Activated CD4-positive, alpha-beta T cell treated with anti-CD3 and anti-CD28 coated beads, Interleukin-2, amount 10 ng/mL, durations not matched to agents 24 days and 14 days (primary cell): ENCODE results near the gene DENND5B. TPM values are rescaled to one million over a fixed set of nuclear protein-coding genes. Genes with fewer than 3 reads are reported as not detected.
"Not testable (repeated sequence)": the region's sequence is repeated elsewhere in the genome, so short reads cannot be mapped to it uniquely, and the experiment has no call there.

Experiments used
- DNase-seq: peaks from one replicate; pipeline ENCODE4 v3.0.0; 2022
- H3K27ac Mint-ChIP-seq: one replicate; pipeline ENCODE4 v1.8.0; 2022; ENCODE audit warnings: mild to moderate bottlenecking, mixed read lengths
- H3K27me3 Mint-ChIP-seq: one replicate; pipeline ENCODE4 v1.8.0; 2022; ENCODE audit warnings: mixed read lengths
- H3K36me3 Mint-ChIP-seq: one replicate; pipeline ENCODE4 v1.8.0; 2022; ENCODE audit warnings: low read depth, mild to moderate bottlenecking, mixed read lengths
- H3K4me1 Mint-ChIP-seq: one replicate; pipeline ENCODE4 v1.8.0; 2021; ENCODE audit warnings: mixed read lengths
- H3K4me3 Mint-ChIP-seq: one replicate; pipeline ENCODE4 v1.8.0; 2022; ENCODE audit warnings: mild to moderate bottlenecking, moderate library complexity, mixed read lengths
- H3K9me3 Mint-ChIP-seq: one replicate; pipeline ENCODE4 v1.8.0; 2021; ENCODE audit warnings: mixed read lengths
- intact Hi-C: fragments of 100-400 bp; cut with micrococcal nuclease; formaldehyde crosslinking; loops from one replicate; pipeline ENCODE4 v1.15.1; 2023
- total RNA-seq: library from RNA; stranded (reverse); gene quantifications from 2 replicates; pipeline ENCODE4 v1.2.3, GENCODE V29; 2022

DENND5B gene
- total RNA-seq, 1 donor from 2014 or later: not detected

- no peaks in the 10 kb centered on the region for H3K27me3 Mint-ChIP-seq
- H3K4me3 Mint-ChIP-seq: no peak overlapping the region
- DNase-seq: no peak
- no peaks in the 10 kb centered on the region for H3K36me3 Mint-ChIP-seq
- no peak overlapping the region for H3K27ac Mint-ChIP-seq
- H3K4me1 Mint-ChIP-seq: no peaks in the 10 kb centered on the region
- intact Hi-C loops: loop anchor here (10.0 kb wide), 1 partner anchor 906 kb away; no protein-coding TSS in a partner anchor
- H3K9me3 Mint-ChIP-seq: no peaks in the 10 kb centered on the region
These were observed 182.2 kb downstream of the DENND5B start for GRCh38 chr12:31408763-31409162.

GRCh38 chr12:31407562-31407961 is 183.4 kb downstream of the DENND5B start:
- no peak overlapping the region for H3K4me3 Mint-ChIP-seq
- H3K27ac Mint-ChIP-seq: no peak overlapping the region
- intact Hi-C loops: loop anchor here (10.0 kb wide), 1 partner anchor 907 kb away; no protein-coding TSS in a partner anchor
- H3K27me3 Mint-ChIP-seq: no peaks in the 10 kb centered on the region
- peaks cover 3% of the 10 kb centered on the region for H3K4me1 Mint-ChIP-seq
- H3K36me3 Mint-ChIP-seq: no peaks in the 10 kb centered on the region
- no peak for DNase-seq
- no peaks in the 10 kb centered on the region for H3K9me3 Mint-ChIP-seq

GRCh38 chr12:31406345-31406744 is 184.6 kb downstream of the DENND5B start:
- Mint-ChIP-seq H3K27me3 (peaks cover 7% of the 10 kb centered on the region), H3K4me1 (peaks cover 3% of the 10 kb centered on the region), H3K4me3 (no peak overlapping the region), H3K36me3 (no peaks in the 10 kb centered on the region), H3K9me3 (no peaks in the 10 kb centered on the region), H3K27ac (no peak overlapping the region)
- no peak for DNase-seq
- intact Hi-C loops: loop anchor here (10.0 kb wide), 1 partner anchor 908 kb away; no protein-coding TSS in a partner anchor

GRCh38 chr12:31405021-31405420 is 185.9 kb downstream of the DENND5B start:
- Mint-ChIP-seq H3K27ac (no peak overlapping the region), H3K36me3 (no peaks in the 10 kb centered on the region), H3K9me3 (no peaks in the 10 kb centered on the region), H3K27me3 (peaks cover 9% of the 10 kb centered on the region), H3K4me3 (no peak overlapping the region), H3K4me1 (peaks cover 3% of the 10 kb centered on the region)
- intact Hi-C loops: loop anchor here (10.0 kb wide), 1 partner anchor 910 kb away; no protein-coding TSS in a partner anchor
- no peak for DNase-seq

GRCh38 chr12:31403099-31403607 is 187.8 kb downstream of the DENND5B start:
- intact Hi-C loops: loop anchor here (1.0 to 10.0 kb wide), 2 partner anchors 233 to 912 kb away; no protein-coding TSS in a partner anchor
- H3K4me1 Mint-ChIP-seq, H3K27me3 Mint-ChIP-seq, H3K9me3 Mint-ChIP-seq, H3K27ac Mint-ChIP-seq, H3K36me3 Mint-ChIP-seq, H3K4me3 Mint-ChIP-seq: not testable (repeated sequence)
- DNase-seq: peak; percentile 84

- Mint-ChIP-seq H3K4me1 (no peaks in the 10 kb centered on the region), H3K36me3 (no peaks in the 10 kb centered on the region), H3K9me3 (no peaks in the 10 kb centered on the region), H3K27me3 (peaks cover 7% of the 10 kb centered on the region), H3K4me3 (no peak overlapping the region), H3K27ac (no peak overlapping the region)
- intact Hi-C loops: no loop called here
- DNase-seq: no peak
These were observed 197.9 kb downstream of the DENND5B start for GRCh38 chr12:31393004-31393550.

- no peak overlapping the region for H3K27ac Mint-ChIP-seq
- DNase-seq: no peak
- H3K36me3 Mint-ChIP-seq: no peaks in the 10 kb centered on the region
These were observed 199.9 kb downstream of the DENND5B start for GRCh38 chr12:31390991-31391390.

GRCh38 chr12:31388713-31389112 is 202.2 kb downstream of the DENND5B start:
- no peak overlapping the region for H3K27ac Mint-ChIP-seq

More at GRCh38 chr12:31390991-31391390, 199.9 kb downstream of the DENND5B start:
- H3K9me3 Mint-ChIP-seq: no peaks in the 10 kb centered on the region
- intact Hi-C loops: no loop called here
- H3K4me3 Mint-ChIP-seq: no peak overlapping the region
- no peaks in the 10 kb centered on the region for H3K4me1 Mint-ChIP-seq
- peaks cover 17% of the 10 kb centered on the region for H3K27me3 Mint-ChIP-seq

GRCh38 chr12:31387466-31387865 is 203.5 kb downstream of the DENND5B start:
- no peak overlapping the region for H3K4me3 Mint-ChIP-seq
- peaks cover 16% of the 10 kb centered on the region for H3K27me3 Mint-ChIP-seq
- H3K27ac Mint-ChIP-seq: no peak overlapping the region
- intact Hi-C loops: no loop called here
- no peaks in the 10 kb centered on the region for H3K4me1 Mint-ChIP-seq
- DNase-seq: no peak
- H3K36me3 Mint-ChIP-seq: no peaks in the 10 kb centered on the region
- no peaks in the 10 kb centered on the region for H3K9me3 Mint-ChIP-seq

More at GRCh38 chr12:31388713-31389112, 202.2 kb downstream of the DENND5B start:
- intact Hi-C loops: no loop called here
- Mint-ChIP-seq H3K9me3 (no peaks in the 10 kb centered on the region), H3K4me3 (no peak overlapping the region), H3K36me3 (no peaks in the 10 kb centered on the region), H3K4me1 (no peaks in the 10 kb centered on the region), H3K27me3 (peaks cover 17% of the 10 kb centered on the region)
- DNase-seq: no peak

- no peak overlapping the region for H3K27ac Mint-ChIP-seq
- no peaks in the 10 kb centered on the region for H3K36me3 Mint-ChIP-seq
- no peak for DNase-seq
- intact Hi-C loops: no loop called here
- no peaks in the 10 kb centered on the region for H3K9me3 Mint-ChIP-seq
- H3K4me1 Mint-ChIP-seq: no peaks in the 10 kb centered on the region
- peaks cover 17% of the 10 kb centered on the region for H3K27me3 Mint-ChIP-seq
- no peak overlapping the region for H3K4me3 Mint-ChIP-seq
These were observed 203.9 kb downstream of the DENND5B start for GRCh38 chr12:31387011-31387410.

GRCh38 chr12:31386364-31386777 is 204.6 kb downstream of the DENND5B start:
- no peak for DNase-seq
- no peak overlapping the region for H3K27ac Mint-ChIP-seq
- intact Hi-C loops: no loop called here

GRCh38 chr12:31377210-31377609 is 213.7 kb downstream of the DENND5B start:
- H3K4me3 Mint-ChIP-seq, H3K27ac Mint-ChIP-seq, H3K4me1 Mint-ChIP-seq, H3K27me3 Mint-ChIP-seq, DNase-seq, H3K9me3 Mint-ChIP-seq, intact Hi-C loops, H3K36me3 Mint-ChIP-seq: not testable (repeated sequence)

More at GRCh38 chr12:31386364-31386777, 204.6 kb downstream of the DENND5B start:
- Mint-ChIP-seq H3K36me3 (no peaks in the 10 kb centered on the region), H3K9me3 (no peaks in the 10 kb centered on the region), H3K27me3 (peaks cover 17% of the 10 kb centered on the region), H3K4me3 (no peak overlapping the region), H3K4me1 (no peaks in the 10 kb centered on the region)

GRCh38 chr12:31375422-31375821 is 215.5 kb downstream of the DENND5B start:
- H3K4me1 Mint-ChIP-seq, H3K9me3 Mint-ChIP-seq, H3K36me3 Mint-ChIP-seq, H3K4me3 Mint-ChIP-seq, H3K27ac Mint-ChIP-seq, intact Hi-C loops, H3K27me3 Mint-ChIP-seq, DNase-seq: not testable (repeated sequence)

GRCh38 chr12:31371256-31371620 is 219.7 kb downstream of the DENND5B start:
- H3K27ac Mint-ChIP-seq: no peak overlapping the region
- intact Hi-C loops: no loop called here
- peaks cover 5% of the 10 kb centered on the region for H3K27me3 Mint-ChIP-seq
- no peaks in the 10 kb centered on the region for H3K9me3 Mint-ChIP-seq
- no peaks in the 10 kb centered on the region for H3K36me3 Mint-ChIP-seq
- DNase-seq: no peak
- no peaks in the 10 kb centered on the region for H3K4me1 Mint-ChIP-seq
- H3K4me3 Mint-ChIP-seq: no peak overlapping the region
